Measurements from ENCODE around the gene PDE7B. TPM values are rescaled to one million over a fixed set of nuclear protein-coding genes. Genes with fewer than 3 reads are reported as not detected.

Gene PDE7B
- total RNA-seq, 2 experiments from 2014 or later, result not detected

DNA sequence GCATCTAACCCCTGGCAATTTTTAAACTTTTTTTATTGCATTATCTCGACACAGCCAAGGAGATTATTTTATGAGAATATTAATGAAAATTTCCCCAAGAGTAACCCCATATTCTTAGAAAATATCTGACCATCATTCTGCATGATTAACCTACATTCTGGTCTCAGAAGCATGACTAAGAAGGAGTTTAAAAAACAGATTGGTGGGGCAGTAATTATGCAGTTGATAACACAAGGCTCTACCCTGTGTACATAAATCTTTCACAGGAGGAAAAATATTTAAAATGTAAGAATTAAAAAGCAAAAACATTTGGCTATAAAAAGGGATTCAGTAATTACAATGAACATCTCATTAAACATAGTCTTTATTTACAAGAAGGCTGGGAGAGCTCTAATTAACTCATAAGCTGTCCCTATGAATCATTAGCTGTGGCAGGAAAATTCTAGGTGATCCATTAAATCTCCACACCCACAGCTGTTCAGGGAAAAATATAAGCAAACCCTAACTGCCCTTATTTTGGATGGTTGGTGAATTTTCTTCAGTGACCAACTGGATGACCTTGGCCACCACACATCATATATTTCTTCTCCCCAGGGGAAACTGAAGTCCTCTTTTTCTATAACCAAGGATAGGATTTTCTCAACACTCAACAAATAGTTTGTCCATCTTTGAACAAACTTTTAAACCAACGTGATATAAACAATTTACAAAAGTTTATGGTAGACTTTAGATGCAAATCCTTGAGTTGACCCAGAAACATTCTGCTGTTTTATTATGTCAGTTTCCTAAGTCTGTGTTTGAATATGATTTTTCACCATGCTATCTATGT lies 59.5 kb downstream of the PDE7B start:
- no peaks in the 10 kb centered on the region for H3K9me2 ChIP-seq (ENCODE audit: insufficient read depth, low read length)
- no peaks in the 10 kb centered on the region for H3K4me1 ChIP-seq (ENCODE audit: insufficient read depth, low read length, poor library complexity, severe bottlenecking)
- intact Hi-C loops (cut with micrococcal nuclease; ENCODE audit: unreplicated experiment), result no loop called here
- no peak overlapping the region for H3K27ac ChIP-seq (ENCODE audit: low read depth, low read length, poor library complexity, severe bottlenecking)
- no peak overlapping the region for H2AFZ ChIP-seq (ENCODE audit: low read length)
- no peak overlapping the region for H3K4me3 ChIP-seq (ENCODE audit: low read depth, low read length, poor library complexity, severe bottlenecking)
- no TSS peak for BruUV-seq (replicated peaks)
- ChIA-PET POLR2A (no interaction called here), CTCF (ENCODE audit: unreplicated experiment) (no interaction called here)
- no peaks in the 10 kb centered on the region for H3K36me3 ChIP-seq (ENCODE audit: insufficient read depth, low read length)
- H4K20me1 ChIP-seq (ENCODE audit: insufficient read depth, low read length), result no peaks in the 10 kb centered on the region
- no peaks in the 10 kb centered on the region for H3K79me2 ChIP-seq (ENCODE audit: insufficient read depth, low read depth, low read length)
- no peak for DNase-seq (ENCODE audit: low spot score)
- H3K4me2 ChIP-seq (ENCODE audit: low read length), result no peak overlapping the region
- no peaks in the 10 kb centered on the region for H3K9me3 ChIP-seq (ENCODE audit: low read length)
- TF ChIP-seq, protein P1, sequence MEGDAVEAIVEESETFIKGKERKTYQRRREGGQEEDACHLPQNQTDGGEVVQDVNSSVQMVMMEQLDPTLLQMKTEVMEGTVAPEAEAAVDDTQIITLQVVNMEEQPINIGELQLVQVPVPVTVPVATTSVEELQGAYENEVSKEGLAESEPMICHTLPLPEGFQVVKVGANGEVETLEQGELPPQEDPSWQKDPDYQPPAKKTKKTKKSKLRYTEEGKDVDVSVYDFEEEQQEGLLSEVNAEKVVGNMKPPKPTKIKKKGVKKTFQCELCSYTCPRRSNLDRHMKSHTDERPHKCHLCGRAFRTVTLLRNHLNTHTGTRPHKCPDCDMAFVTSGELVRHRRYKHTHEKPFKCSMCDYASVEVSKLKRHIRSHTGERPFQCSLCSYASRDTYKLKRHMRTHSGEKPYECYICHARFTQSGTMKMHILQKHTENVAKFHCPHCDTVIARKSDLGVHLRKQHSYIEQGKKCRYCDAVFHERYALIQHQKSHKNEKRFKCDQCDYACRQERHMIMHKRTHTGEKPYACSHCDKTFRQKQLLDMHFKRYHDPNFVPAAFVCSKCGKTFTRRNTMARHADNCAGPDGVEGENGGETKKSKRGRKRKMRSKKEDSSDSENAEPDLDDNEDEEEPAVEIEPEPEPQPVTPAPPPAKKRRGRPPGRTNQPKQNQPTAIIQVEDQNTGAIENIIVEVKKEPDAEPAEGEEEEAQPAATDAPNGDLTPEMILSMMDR (conservative IDR thresholded peaks at IDR 0.05; ENCODE audit: low read length), result no peak
- TF ChIP-seq EZH2phosphoT487 (IDR thresholded peaks at IDR 0.05; ENCODE audit: borderline replicate concordance, low read depth, low read length), result no peak

DNA sequence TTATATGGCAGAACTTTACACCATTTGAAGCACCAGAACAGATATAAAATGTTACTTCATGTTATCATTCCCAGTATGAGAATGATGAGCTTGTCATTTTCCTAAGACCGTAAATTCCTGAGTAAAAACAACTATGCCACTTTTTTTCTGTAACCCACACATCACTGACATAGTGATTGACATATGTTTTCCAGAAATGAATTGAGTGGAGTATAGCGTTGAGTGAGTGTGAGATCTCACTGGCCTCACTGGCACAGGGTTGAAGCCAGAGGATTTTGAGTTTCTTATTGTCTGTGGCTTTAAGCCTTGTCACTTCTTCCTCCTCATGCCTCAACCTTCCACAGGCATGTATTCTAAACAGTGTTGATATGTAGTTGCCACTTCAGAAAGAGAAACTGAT lies 62.3 kb downstream of the PDE7B start:
- no peaks in the 10 kb centered on the region for H3K79me2 ChIP-seq (ENCODE audit: insufficient read depth, low read depth, low read length)
- no peak overlapping the region for H3K4me2 ChIP-seq (ENCODE audit: low read length)
- POLR2A ChIA-PET, result interaction anchor here (0.6 kb wide), 1 partner anchor 122 kb away, joined by 3 read pairs; no protein-coding TSS in a partner anchor
- H3K36me3 ChIP-seq (ENCODE audit: insufficient read depth, low read length), result no peaks in the 10 kb centered on the region
- H3K9me3 ChIP-seq (ENCODE audit: low read length), result no peaks in the 10 kb centered on the region
- DNase-seq (ENCODE audit: low spot score), result no peak
- no peaks in the 10 kb centered on the region for H3K9me2 ChIP-seq (ENCODE audit: insufficient read depth, low read length)
- H4K20me1 ChIP-seq (ENCODE audit: insufficient read depth, low read length), result no peaks in the 10 kb centered on the region
- CTCF ChIA-PET (ENCODE audit: unreplicated experiment), result no interaction called here
- no TSS peak for BruUV-seq (replicated peaks)
- no peak overlapping the region for H3K4me3 ChIP-seq (ENCODE audit: low read depth, low read length, poor library complexity, severe bottlenecking)
- H3K4me1 ChIP-seq (ENCODE audit: insufficient read depth, low read length, poor library complexity, severe bottlenecking), result no peaks in the 10 kb centered on the region
- H3K27ac ChIP-seq (ENCODE audit: low read depth, low read length, poor library complexity, severe bottlenecking), result no peak overlapping the region
- intact Hi-C loops (cut with micrococcal nuclease; ENCODE audit: unreplicated experiment), result no loop called here
- TF ChIP-seq, protein P1 (conservative IDR thresholded peaks at IDR 0.05; ENCODE audit: low read length), result no peak
- TF ChIP-seq EZH2phosphoT487 (IDR thresholded peaks at IDR 0.05; ENCODE audit: borderline replicate concordance, low read depth, low read length), result no peak
- H2AFZ ChIP-seq (ENCODE audit: low read length), result no peak overlapping the region

DNA sequence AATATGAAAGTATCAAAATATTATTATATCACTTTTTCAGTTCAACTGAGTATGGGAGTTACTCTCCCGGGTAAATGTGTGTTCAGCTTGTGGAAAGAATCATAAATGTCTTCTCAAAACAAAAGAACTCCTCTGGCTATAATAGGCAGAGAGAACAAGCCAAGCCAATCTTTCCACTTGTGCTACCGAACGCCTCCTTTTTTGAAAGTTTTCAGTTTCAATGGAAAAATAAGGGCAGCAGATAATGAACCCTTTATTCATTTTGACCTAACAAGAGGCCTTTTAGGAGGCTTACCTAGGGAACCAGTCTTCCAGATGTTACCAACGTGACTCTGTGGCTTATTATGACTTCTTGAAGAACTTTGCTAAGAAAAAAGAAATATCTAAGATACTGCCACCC lies 67.5 kb downstream of the PDE7B start:
- BruUV-seq (replicated peaks), result no TSS peak
- H3K27ac ChIP-seq (ENCODE audit: low read depth, low read length, poor library complexity, severe bottlenecking), result no peak overlapping the region
- ChIA-PET CTCF (ENCODE audit: unreplicated experiment) (no interaction called here), POLR2A (interaction anchor here (0.6 kb wide), 1 partner anchor 132 kb away, joined by 3 read pairs; no protein-coding TSS in a partner anchor)
- H4K20me1 ChIP-seq (ENCODE audit: insufficient read depth, low read length), result no peaks in the 10 kb centered on the region
- H3K79me2 ChIP-seq (ENCODE audit: insufficient read depth, low read depth, low read length), result no peaks in the 10 kb centered on the region
- H3K4me2 ChIP-seq (ENCODE audit: low read length), result no peak overlapping the region
- TF ChIP-seq, protein P1 (conservative IDR thresholded peaks at IDR 0.05; ENCODE audit: low read length), result no peak
- no peak for TF ChIP-seq EZH2phosphoT487 (IDR thresholded peaks at IDR 0.05; ENCODE audit: borderline replicate concordance, low read depth, low read length)
- no peaks in the 10 kb centered on the region for H3K9me3 ChIP-seq (ENCODE audit: low read length)
- no peak for DNase-seq (ENCODE audit: low spot score)
- intact Hi-C loops (cut with micrococcal nuclease; ENCODE audit: unreplicated experiment), result no loop called here
- H3K4me1 ChIP-seq (ENCODE audit: insufficient read depth, low read length, poor library complexity, severe bottlenecking), result no peaks in the 10 kb centered on the region
- H3K9me2 ChIP-seq (ENCODE audit: insufficient read depth, low read length), result no peaks in the 10 kb centered on the region
- no peak overlapping the region for H2AFZ ChIP-seq (ENCODE audit: low read length)
- H3K36me3 ChIP-seq (ENCODE audit: insufficient read depth, low read length), result no peaks in the 10 kb centered on the region
- H3K4me3 ChIP-seq (ENCODE audit: low read depth, low read length, poor library complexity, severe bottlenecking), result no peak overlapping the region

Measured in OCI-LY7 (cell line).